ENCODE data around the gene RAD51C.
"Not testable (repeated sequence)": the region's sequence is repeated elsewhere in the genome, so short reads cannot be mapped to it uniquely, and the experiment has no call there.

- TF ChIP-seq CTCF (conservative IDR thresholded peaks at IDR 0.05; ENCODE audit: low read length); EZH2phosphoT487 (IDR thresholded peaks at IDR 0.05; ENCODE audit: borderline replicate concordance, low read depth, low read length): not testable (repeated sequence)
Measured at GRCh38 chr17:58690033-58690432, 2.4 kb upstream of the RAD51C start.

Measured in OCI-LY7 (cell line).